GM12891 (cell line): ENCODE results near the gene SYNE2.

Source experiments
- POLR2A ChIP-seq: IDR thresholded peaks from 2 replicates; pipeline ENCODE4 v1.6.1; 2011; ENCODE audit warnings: low read depth, low read length, control low read depth
- SPI1 ChIP-seq: IDR thresholded peaks from 2 replicates; pipeline ENCODE4 v1.6.1; 2011; ENCODE audit warnings: low read depth, low read length, control low read depth

DNA sequence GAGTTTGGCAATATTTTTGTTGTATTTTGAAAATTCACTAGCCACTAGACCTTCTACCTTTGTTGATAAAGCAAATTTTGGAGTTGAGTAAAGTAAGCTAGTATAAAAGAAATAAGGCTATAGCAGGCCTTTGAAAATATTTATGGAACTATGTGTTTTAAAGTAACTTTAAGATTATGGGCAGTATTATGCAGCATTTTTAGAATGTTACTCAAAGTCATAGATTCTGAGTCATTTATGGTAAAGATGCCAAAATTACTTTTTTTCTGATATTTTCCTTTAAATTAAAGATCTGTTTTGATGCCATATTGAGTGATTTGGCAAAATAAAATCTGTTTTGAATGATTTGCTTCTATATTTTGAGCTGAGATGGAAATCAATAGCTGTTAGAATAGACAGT is 57.2 kb downstream of the SYNE2 start:
- no peak for TF ChIP-seq SPI1
- TF ChIP-seq POLR2A, result no peak
